ENCODE data around the gene SORCS2. TPM values are rescaled to one million over a fixed set of nuclear protein-coding genes. Genes with fewer than 3 reads are reported as not detected.

The SORCS2 gene
- polyA plus RNA-seq, 1 donor (not counting 4 experiments of a cell fraction or from before 2014, with no cell fraction given), result 0.09 TPM

DNA sequence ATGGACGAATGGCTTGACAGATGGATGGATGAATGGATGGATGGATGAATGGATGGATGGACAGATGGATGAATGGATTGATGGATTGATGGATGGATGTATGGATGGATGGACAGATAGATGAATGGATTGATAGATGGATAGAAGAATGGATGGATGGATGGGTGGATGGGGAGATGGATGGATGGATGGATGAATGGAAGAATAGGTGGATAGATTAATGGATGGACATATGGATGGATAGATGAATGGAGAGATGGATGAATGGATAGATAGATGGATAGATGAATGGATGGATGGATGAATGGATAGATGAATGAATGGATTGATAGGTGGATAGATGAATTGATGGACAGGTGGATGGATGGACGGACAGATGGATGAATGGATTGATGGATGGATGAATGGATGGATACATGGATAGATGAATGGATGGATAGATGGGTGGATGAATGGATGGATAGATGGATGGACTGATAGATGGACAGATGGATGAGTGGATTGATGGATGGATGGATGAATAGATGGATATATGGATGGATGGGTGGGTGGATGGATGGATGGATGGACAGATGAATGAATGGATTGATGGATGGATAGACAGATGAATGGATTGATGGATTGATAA is 208.4 kb downstream of the SORCS2 start:
- Histone ChIP-seq H3K9me1 (ENCODE audit: control insufficient read depth, extremely low read depth, insufficient read depth, low read length) (no peaks in the 10 kb centered on the region), H3K79me2 (ENCODE audit: control insufficient read depth, insufficient read depth, low read length) (no peaks in the 10 kb centered on the region), H3K27ac (ENCODE audit: control insufficient read depth, insufficient read depth, low read length) (no peak overlapping the region), H4K20me1 (ENCODE audit: control insufficient read depth, extremely low read depth, insufficient read depth, low read length) (peaks cover 2% of the 10 kb centered on the region), H3K27me3 (ENCODE audit: control insufficient read depth, extremely low read depth, insufficient read depth, low read length) (peaks cover 10% of the 10 kb centered on the region), H3K36me3 (ENCODE audit: control insufficient read depth in 2 of 2, extremely low read depth in 1 of 2, insufficient read depth in 2 of 2, low read length in 2 of 2) (no peaks in the 10 kb centered on the region), H3K4me1 (ENCODE audit: control insufficient read depth, extremely low read depth, insufficient read depth, low read length) (peaks cover 27% of the 10 kb centered on the region), H3K9ac (ENCODE audit: control insufficient read depth, extremely low read depth, insufficient read depth, low read length) (no peak overlapping the region), H2AFZ (ENCODE audit: control insufficient read depth, low read length) (no peak overlapping the region), H3K4me3 (ENCODE audit: control insufficient read depth in 2 of 3, extremely low read depth in 1 of 3, insufficient read depth in 2 of 3, low read depth in 1 of 3, low read length in 3 of 3) (no peak overlapping the region), H3K4me2 (ENCODE audit: control insufficient read depth, extremely low read depth, insufficient read depth, low read depth, low read length) (no peak overlapping the region), H3K9me3 (ENCODE audit: control insufficient read depth, low read depth, low read length) (no peaks in the 10 kb centered on the region)
- no peak for DNase-seq (ENCODE audit: low read depth, low spot score)
- no peak for FAIRE-seq
- dilution Hi-C loops (cut with MboI; ENCODE audit: extremely low pct_ligation_motif_present, low sequenced_read_pairs), result no loop called here
- no peak for TF ChIP-seq EZH2 (IDR thresholded peaks at IDR 0.05; ENCODE audit: low read length)
- TF ChIP-seq, protein P1, sequence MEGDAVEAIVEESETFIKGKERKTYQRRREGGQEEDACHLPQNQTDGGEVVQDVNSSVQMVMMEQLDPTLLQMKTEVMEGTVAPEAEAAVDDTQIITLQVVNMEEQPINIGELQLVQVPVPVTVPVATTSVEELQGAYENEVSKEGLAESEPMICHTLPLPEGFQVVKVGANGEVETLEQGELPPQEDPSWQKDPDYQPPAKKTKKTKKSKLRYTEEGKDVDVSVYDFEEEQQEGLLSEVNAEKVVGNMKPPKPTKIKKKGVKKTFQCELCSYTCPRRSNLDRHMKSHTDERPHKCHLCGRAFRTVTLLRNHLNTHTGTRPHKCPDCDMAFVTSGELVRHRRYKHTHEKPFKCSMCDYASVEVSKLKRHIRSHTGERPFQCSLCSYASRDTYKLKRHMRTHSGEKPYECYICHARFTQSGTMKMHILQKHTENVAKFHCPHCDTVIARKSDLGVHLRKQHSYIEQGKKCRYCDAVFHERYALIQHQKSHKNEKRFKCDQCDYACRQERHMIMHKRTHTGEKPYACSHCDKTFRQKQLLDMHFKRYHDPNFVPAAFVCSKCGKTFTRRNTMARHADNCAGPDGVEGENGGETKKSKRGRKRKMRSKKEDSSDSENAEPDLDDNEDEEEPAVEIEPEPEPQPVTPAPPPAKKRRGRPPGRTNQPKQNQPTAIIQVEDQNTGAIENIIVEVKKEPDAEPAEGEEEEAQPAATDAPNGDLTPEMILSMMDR (optimal IDR thresholded peaks at IDR 0.05 in 1 of 3, IDR thresholded peaks at IDR 0.05 in 1 of 3, conservative IDR thresholded peaks at IDR 0.05 in 1 of 3; ENCODE audit: extremely low read depth in 1 of 3, insufficient read depth in 2 of 3, low read length in 3 of 3), result no peak

DNA sequence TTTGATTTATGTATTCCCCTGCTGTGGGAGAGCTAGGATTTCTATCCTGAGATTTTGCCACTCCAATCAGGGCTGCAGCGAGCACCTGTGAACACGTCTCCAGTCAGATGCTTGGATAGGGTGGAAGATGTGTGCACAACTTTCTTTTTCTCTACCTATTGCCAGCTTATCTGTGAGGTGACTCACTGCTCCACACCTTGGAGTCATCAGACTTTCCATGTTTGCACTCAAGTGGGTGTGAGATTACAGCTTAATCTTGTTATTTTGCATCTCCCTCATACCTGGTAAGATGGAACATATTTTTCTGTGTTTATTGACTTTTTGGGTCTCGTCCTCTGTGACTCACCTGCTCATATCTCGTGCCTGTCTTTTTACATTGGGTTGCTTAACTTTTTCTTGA is 210.2 kb downstream of the SORCS2 start:
- no peaks in the 10 kb centered on the region for H3K36me3 ChIP-seq (ENCODE audit: control insufficient read depth in 2 of 2, extremely low read depth in 1 of 2, insufficient read depth in 2 of 2, low read length in 2 of 2)
- dilution Hi-C loops (cut with MboI; ENCODE audit: extremely low pct_ligation_motif_present, low sequenced_read_pairs), result no loop called here
- no peak overlapping the region for H2AFZ ChIP-seq (ENCODE audit: control insufficient read depth, low read length)
- DNase-seq (ENCODE audit: low read depth, low spot score) (peak; percentile 13), FAIRE-seq (peak; percentile 67)
- TF ChIP-seq, protein P1 (optimal IDR thresholded peaks at IDR 0.05 in 1 of 3, IDR thresholded peaks at IDR 0.05 in 1 of 3, conservative IDR thresholded peaks at IDR 0.05 in 1 of 3; ENCODE audit: extremely low read depth in 1 of 3, insufficient read depth in 2 of 3, low read length in 3 of 3), result no peak
- TF ChIP-seq EZH2 (IDR thresholded peaks at IDR 0.05; ENCODE audit: low read length), result no peak
- H3K4me2 ChIP-seq (ENCODE audit: control insufficient read depth, extremely low read depth, insufficient read depth, low read depth, low read length), result no peak overlapping the region
- H3K27me3 ChIP-seq (ENCODE audit: control insufficient read depth, extremely low read depth, insufficient read depth, low read length), result peaks cover 4% of the 10 kb centered on the region
- H3K9me3 ChIP-seq (ENCODE audit: control insufficient read depth, low read depth, low read length), result no peaks in the 10 kb centered on the region
- no peak overlapping the region for H3K4me3 ChIP-seq (ENCODE audit: control insufficient read depth in 2 of 3, extremely low read depth in 1 of 3, insufficient read depth in 2 of 3, low read depth in 1 of 3, low read length in 3 of 3)
- H3K9me1 ChIP-seq (ENCODE audit: control insufficient read depth, extremely low read depth, insufficient read depth, low read length), result no peaks in the 10 kb centered on the region
- H4K20me1 ChIP-seq (ENCODE audit: control insufficient read depth, extremely low read depth, insufficient read depth, low read length), result peaks cover 2% of the 10 kb centered on the region
- no peaks in the 10 kb centered on the region for H3K79me2 ChIP-seq (ENCODE audit: control insufficient read depth, insufficient read depth, low read length)
- peaks cover 16% of the 10 kb centered on the region for H3K4me1 ChIP-seq (ENCODE audit: control insufficient read depth, extremely low read depth, insufficient read depth, low read length)
- no peak overlapping the region for H3K27ac ChIP-seq (ENCODE audit: control insufficient read depth, insufficient read depth, low read length)
- H3K9ac ChIP-seq (ENCODE audit: control insufficient read depth, extremely low read depth, insufficient read depth, low read length), result no peak overlapping the region

Measured in keratinocyte (primary cell).